HEK293 (cell line): ENCODE results near the gene GLCE.

Source experiments
- HOXC10 ChIP-seq: sonication (generic); formaldehyde crosslinking; IDR thresholded peaks from 2 replicates; pipeline ENCODE4 v1.8.1; 2023; ENCODE audit warnings: mild to moderate bottlenecking, missing genetic modification reagents
- SCRT1 ChIP-seq: fragments of 450-650 bp; formaldehyde crosslinking; IDR thresholded peaks from 2 replicates; pipeline ENCODE4 v1.5.1; 2016; ENCODE audit warnings: missing biosample characterization, missing genetic modification characterization, borderline replicate concordance
- TCF7L2 ChIP-seq: IDR thresholded peaks from 2 replicates; pipeline ENCODE4 v1.6.1; 2011; ENCODE audit warnings: low read depth, mild to moderate bottlenecking, inconsistent platforms, low read length, moderate library complexity, borderline replicate concordance
- ZBTB21 ChIP-seq: fragments of 450-650 bp; formaldehyde crosslinking; IDR thresholded peaks from 2 replicates; pipeline ENCODE4 v1.5.1; 2017; ENCODE audit warnings: missing biosample characterization, missing genetic modification characterization
- ZFP3 ChIP-seq: fragments of 450-650 bp; formaldehyde crosslinking; IDR thresholded peaks from 2 replicates; pipeline ENCODE4 v1.5.1; 2016; ENCODE audit warnings: low read depth, missing biosample characterization, missing genetic modification characterization
- ZFP69B ChIP-seq: fragments of 450-650 bp; formaldehyde crosslinking; IDR thresholded peaks from 2 replicates; pipeline ENCODE4 v1.5.1; 2016; ENCODE audit warnings: missing biosample characterization, missing genetic modification characterization
- ZNF169 ChIP-seq: fragments of 450-650 bp; formaldehyde crosslinking; IDR thresholded peaks from 2 replicates; pipeline ENCODE4 v1.5.1; 2016; ENCODE audit warnings: missing biosample characterization, missing genetic modification characterization
- ZNF311 ChIP-seq: fragments of 450-650 bp; formaldehyde crosslinking; IDR thresholded peaks from 2 replicates; pipeline ENCODE4 v1.5.1; 2017; ENCODE audit warnings: missing biosample characterization, missing genetic modification characterization, borderline replicate concordance
- ZNF366 ChIP-seq: fragments of 450-650 bp; formaldehyde crosslinking; conservative IDR thresholded peaks from 2 replicates; pipeline ENCODE4 v1.5.1; 2016; ENCODE audit warnings: missing biosample characterization, missing genetic modification characterization
- ZNF391 ChIP-seq: fragments of 450-650 bp; formaldehyde crosslinking; IDR thresholded peaks from 2 replicates; pipeline ENCODE4 v1.5.1; 2016; ENCODE audit warnings: low read depth, missing biosample characterization, missing genetic modification characterization, borderline replicate concordance
- ZNF394 ChIP-seq: fragments of 450-650 bp; formaldehyde crosslinking; IDR thresholded peaks from 2 replicates; pipeline ENCODE4 v1.5.1; 2016; ENCODE audit warnings: missing biosample characterization, missing genetic modification characterization, mild to moderate bottlenecking, moderate library complexity, borderline replicate concordance
- ZNF416 ChIP-seq: fragments of 450-650 bp; formaldehyde crosslinking; IDR thresholded peaks from 2 replicates; pipeline ENCODE4 v1.5.1; 2016; ENCODE audit warnings: missing biosample characterization, missing genetic modification characterization
- ZNF510 ChIP-seq: fragments of 450-650 bp; formaldehyde crosslinking; IDR thresholded peaks from 2 replicates; pipeline ENCODE4 v1.5.1; 2018; ENCODE audit warnings: mild to moderate bottlenecking, missing genetic modification characterization, missing biosample characterization; ENCODE audit not compliant: insufficient replicate concordance
- ZNF521 ChIP-seq: fragments of 450-650 bp; formaldehyde crosslinking; IDR thresholded peaks from 2 replicates; pipeline ENCODE4 v1.5.1; 2017; ENCODE audit warnings: missing biosample characterization, mild to moderate bottlenecking, missing genetic modification characterization
- ZNF549 ChIP-seq: fragments of 450-650 bp; IDR thresholded peaks from 2 replicates; pipeline ENCODE4 v1.5.1; 2018; ENCODE audit warnings: missing biosample characterization, missing genetic modification characterization, mild to moderate bottlenecking, inconsistent platforms, moderate library complexity
- ZNF585B ChIP-seq: fragments of 450-650 bp; formaldehyde crosslinking; IDR thresholded peaks from 2 replicates; pipeline ENCODE4 v1.5.1; 2016; ENCODE audit warnings: missing biosample characterization, missing genetic modification characterization
- ZNF600 ChIP-seq: fragments of 450-650 bp; formaldehyde crosslinking; IDR thresholded peaks from 2 replicates; pipeline ENCODE4 v1.5.1; 2016; ENCODE audit warnings: missing biosample characterization, missing genetic modification characterization
- ZNF830 ChIP-seq: fragments of 450-650 bp; IDR thresholded peaks from 2 replicates; pipeline ENCODE4 v1.5.0; 2018; ENCODE audit warnings: missing biosample characterization, missing genetic modification characterization, low read depth, mild to moderate bottlenecking, moderate library complexity
- TF ChIP-seq, protein P1 (sequence below): fragments of 450-650 bp; formaldehyde crosslinking; IDR thresholded peaks from 2 replicates; pipeline ENCODE4 v1.5.1; 2017; ENCODE audit warnings: missing biosample characterization, missing genetic modification characterization
- TF ChIP-seq, protein P2 (sequence below): fragments of 450-650 bp; formaldehyde crosslinking; IDR thresholded peaks from 2 replicates; pipeline ENCODE4 v1.5.1; 2016; ENCODE audit warnings: missing biosample characterization, missing genetic modification characterization
- TF ChIP-seq, protein P3 (sequence below): fragments of 450-650 bp; IDR thresholded peaks from 2 replicates; pipeline ENCODE4 v1.5.1; 2018; ENCODE audit warnings: missing biosample characterization, mild to moderate bottlenecking, missing genetic modification characterization
- TF ChIP-seq, protein P4 (sequence below): fragments of 450-650 bp; formaldehyde crosslinking; IDR thresholded peaks from 2 replicates; pipeline ENCODE4 v1.5.0; 2017; ENCODE audit warnings: missing biosample characterization, missing genetic modification characterization, borderline replicate concordance
- TF ChIP-seq, protein P5 (sequence below): fragments of 450-650 bp; formaldehyde crosslinking; IDR thresholded peaks from 2 replicates; pipeline ENCODE4 v1.5.1; 2016; ENCODE audit warnings: missing biosample characterization, missing genetic modification characterization
- TF ChIP-seq, protein P6 (sequence below): fragments of 450-650 bp; formaldehyde crosslinking; conservative IDR thresholded peaks from 2 replicates; pipeline ENCODE4 v1.5.1; 2016; ENCODE audit warnings: low read depth, missing biosample characterization, missing genetic modification characterization

Gene GLCE

DNA sequence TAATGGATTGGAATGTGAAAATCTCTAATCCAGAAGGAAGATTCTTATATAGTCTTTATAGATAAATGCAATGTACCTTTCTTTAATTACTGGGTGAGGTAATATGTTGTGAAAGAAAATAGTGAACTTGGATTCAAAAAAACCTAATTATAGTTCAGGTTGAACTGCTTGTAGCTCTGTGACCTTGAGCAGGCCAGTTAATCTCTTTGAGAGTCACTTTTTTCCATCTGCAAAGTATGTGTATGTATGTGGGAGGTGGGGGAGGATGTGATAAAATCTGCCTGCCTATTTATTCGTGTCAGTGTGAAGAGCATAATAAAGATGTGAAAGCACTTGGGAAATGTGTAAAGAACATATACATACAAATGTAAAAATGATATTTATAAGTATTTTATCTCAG lies 34.4 kb downstream of the GLCE start (continued):
- TF ChIP-seq ZNF394 (tag by site-specific recombination) (no peak), ZNF549 (tag by site-specific recombination) (no peak), TCF7L2 (no peak), ZFP69B (tag by site-specific recombination) (no peak), ZBTB21 (tag by site-specific recombination) (no peak), ZNF169 (no peak), ZNF830 (no peak), ZNF391 (tag by site-specific recombination) (no peak), ZNF600 (tag by site-specific recombination) (no peak), ZNF585B (tag by site-specific recombination) (no peak), ZNF510 (tag by site-specific recombination) (no peak), HOXC10 (no peak), ZNF366 (0 out of 2 replicates have a peak, but pooled peaks have one; percentile 13), ZNF521 (no peak), ZNF416 (tag by site-specific recombination) (no peak), ZFP3 (no peak), ZNF311 (no peak), SCRT1 (tag by site-specific recombination) (no peak)
- TF ChIP-seq, protein P1, sequence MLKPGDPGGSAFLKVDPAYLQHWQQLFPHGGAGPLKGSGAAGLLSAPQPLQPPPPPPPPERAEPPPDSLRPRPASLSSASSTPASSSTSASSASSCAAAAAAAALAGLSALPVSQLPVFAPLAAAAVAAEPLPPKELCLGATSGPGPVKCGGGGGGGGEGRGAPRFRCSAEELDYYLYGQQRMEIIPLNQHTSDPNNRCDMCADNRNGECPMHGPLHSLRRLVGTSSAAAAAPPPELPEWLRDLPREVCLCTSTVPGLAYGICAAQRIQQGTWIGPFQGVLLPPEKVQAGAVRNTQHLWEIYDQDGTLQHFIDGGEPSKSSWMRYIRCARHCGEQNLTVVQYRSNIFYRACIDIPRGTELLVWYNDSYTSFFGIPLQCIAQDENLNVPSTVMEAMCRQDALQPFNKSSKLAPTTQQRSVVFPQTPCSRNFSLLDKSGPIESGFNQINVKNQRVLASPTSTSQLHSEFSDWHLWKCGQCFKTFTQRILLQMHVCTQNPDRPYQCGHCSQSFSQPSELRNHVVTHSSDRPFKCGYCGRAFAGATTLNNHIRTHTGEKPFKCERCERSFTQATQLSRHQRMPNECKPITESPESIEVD (tag by site-specific recombination): peak; percentile 95
- TF ChIP-seq, protein P2, sequence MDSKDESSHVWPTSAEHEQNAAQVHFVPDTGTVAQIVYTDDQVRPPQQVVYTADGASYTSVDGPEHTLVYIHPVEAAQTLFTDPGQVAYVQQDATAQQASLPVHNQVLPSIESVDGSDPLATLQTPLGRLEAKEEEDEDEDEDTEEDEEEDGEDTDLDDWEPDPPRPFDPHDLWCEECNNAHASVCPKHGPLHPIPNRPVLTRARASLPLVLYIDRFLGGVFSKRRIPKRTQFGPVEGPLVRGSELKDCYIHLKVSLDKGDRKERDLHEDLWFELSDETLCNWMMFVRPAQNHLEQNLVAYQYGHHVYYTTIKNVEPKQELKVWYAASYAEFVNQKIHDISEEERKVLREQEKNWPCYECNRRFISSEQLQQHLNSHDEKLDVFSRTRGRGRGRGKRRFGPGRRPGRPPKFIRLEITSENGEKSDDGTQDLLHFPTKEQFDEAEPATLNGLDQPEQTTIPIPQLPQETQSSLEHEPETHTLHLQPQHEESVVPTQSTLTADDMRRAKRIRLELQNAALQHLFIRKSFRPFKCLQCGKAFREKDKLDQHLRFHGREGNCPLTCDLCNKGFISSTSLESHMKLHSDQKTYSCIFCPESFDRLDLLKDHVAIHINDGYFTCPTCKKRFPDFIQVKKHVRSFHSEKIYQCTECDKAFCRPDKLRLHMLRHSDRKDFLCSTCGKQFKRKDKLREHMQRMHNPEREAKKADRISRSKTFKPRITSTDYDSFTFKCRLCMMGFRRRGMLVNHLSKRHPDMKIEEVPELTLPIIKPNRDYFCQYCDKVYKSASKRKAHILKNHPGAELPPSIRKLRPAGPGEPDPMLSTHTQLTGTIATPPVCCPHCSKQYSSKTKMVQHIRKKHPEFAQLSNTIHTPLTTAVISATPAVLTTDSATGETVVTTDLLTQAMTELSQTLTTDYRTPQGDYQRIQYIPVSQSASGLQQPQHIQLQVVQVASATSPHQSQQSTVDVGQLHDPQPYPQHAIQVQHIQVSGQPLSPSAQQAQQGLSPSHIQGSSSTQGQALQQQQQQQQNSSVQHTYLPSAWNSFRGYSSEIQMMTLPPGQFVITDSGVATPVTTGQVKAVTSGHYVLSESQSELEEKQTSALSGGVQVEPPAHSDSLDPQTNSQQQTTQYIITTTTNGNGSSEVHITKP (tag by site-specific recombination): no peak
- TF ChIP-seq, protein P3, sequence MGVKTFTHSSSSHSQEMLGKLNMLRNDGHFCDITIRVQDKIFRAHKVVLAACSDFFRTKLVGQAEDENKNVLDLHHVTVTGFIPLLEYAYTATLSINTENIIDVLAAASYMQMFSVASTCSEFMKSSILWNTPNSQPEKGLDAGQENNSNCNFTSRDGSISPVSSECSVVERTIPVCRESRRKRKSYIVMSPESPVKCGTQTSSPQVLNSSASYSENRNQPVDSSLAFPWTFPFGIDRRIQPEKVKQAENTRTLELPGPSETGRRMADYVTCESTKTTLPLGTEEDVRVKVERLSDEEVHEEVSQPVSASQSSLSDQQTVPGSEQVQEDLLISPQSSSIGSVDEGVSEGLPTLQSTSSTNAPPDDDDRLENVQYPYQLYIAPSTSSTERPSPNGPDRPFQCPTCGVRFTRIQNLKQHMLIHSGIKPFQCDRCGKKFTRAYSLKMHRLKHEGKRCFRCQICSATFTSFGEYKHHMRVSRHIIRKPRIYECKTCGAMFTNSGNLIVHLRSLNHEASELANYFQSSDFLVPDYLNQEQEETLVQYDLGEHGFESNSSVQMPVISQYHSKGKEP (tag by site-specific recombination): no peak
- TF ChIP-seq, protein P4, sequence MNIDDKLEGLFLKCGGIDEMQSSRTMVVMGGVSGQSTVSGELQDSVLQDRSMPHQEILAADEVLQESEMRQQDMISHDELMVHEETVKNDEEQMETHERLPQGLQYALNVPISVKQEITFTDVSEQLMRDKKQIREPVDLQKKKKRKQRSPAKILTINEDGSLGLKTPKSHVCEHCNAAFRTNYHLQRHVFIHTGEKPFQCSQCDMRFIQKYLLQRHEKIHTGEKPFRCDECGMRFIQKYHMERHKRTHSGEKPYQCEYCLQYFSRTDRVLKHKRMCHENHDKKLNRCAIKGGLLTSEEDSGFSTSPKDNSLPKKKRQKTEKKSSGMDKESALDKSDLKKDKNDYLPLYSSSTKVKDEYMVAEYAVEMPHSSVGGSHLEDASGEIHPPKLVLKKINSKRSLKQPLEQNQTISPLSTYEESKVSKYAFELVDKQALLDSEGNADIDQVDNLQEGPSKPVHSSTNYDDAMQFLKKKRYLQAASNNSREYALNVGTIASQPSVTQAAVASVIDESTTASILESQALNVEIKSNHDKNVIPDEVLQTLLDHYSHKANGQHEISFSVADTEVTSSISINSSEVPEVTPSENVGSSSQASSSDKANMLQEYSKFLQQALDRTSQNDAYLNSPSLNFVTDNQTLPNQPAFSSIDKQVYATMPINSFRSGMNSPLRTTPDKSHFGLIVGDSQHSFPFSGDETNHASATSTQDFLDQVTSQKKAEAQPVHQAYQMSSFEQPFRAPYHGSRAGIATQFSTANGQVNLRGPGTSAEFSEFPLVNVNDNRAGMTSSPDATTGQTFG (tag by site-specific recombination): no peak
- TF ChIP-seq, protein P5, sequence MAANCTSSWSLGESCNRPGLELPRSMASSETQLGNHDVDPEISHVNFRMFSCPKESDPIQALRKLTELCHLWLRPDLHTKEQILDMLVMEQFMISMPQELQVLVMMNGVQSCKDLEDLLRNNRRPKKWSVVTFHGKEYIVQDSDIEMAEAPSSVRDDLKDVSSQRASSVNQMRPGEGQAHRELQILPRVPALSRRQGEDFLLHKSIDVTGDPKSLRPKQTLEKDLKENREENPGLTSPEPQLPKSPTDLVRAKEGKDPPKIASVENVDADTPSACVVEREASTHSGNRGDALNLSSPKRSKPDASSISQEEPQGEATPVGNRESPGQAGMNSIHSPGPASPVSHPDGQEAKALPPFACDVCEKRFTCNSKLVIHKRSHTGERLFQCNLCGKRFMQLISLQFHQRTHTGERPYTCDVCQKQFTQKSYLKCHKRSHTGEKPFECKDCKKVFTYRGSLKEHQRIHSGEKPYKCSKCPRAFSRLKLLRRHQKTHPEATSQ (tag by site-specific recombination): no peak
- TF ChIP-seq, protein P6, sequence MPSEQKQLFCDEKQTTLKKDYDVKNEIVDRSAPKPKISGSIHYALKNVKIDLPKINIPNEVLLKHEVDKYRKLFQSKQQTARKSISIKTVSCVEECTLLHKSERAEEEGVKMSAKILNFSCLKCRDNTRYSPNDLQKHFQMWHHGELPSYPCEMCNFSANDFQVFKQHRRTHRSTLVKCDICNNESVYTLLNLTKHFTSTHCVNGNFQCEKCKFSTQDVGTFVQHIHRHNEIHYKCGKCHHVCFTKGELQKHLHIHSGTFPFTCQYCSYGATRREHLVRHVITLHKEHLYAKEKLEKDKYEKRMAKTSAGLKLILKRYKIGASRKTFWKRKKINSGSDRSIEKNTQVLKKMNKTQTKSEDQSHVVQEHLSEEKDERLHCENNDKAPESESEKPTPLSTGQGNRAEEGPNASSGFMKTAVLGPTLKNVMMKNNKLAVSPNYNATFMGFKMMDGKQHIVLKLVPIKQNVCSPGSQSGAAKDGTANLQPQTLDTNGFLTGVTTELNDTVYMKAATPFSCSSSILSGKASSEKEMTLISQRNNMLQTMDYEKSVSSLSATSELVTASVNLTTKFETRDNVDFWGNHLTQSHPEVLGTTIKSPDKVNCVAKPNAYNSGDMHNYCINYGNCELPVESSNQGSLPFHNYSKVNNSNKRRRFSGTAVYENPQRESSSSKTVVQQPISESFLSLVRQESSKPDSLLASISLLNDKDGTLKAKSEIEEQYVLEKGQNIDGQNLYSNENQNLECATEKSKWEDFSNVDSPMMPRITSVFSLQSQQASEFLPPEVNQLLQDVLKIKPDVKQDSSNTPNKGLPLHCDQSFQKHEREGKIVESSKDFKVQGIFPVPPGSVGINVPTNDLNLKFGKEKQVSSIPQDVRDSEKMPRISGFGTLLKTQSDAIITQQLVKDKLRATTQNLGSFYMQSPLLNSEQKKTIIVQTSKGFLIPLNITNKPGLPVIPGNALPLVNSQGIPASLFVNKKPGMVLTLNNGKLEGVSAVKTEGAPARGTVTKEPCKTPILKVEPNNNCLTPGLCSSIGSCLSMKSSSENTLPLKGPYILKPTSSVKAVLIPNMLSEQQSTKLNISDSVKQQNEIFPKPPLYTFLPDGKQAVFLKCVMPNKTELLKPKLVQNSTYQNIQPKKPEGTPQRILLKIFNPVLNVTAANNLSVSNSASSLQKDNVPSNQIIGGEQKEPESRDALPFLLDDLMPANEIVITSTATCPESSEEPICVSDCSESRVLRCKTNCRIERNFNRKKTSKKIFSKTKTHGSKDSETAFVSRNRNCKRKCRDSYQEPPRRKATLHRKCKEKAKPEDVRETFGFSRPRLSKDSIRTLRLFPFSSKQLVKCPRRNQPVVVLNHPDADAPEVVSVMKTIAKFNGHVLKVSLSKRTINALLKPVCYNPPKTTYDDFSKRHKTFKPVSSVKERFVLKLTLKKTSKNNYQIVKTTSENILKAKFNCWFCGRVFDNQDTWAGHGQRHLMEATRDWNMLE: no peak
